NB4 (cell line): ENCODE results near the gene BMPR2.
"Not testable (repeated sequence)": the region's sequence is repeated elsewhere in the genome, so short reads cannot be mapped to it uniquely, and the experiment has no call there.

Source experiments
- DNase-seq: peaks from one replicate; pipeline ENCODE4 v3.0.0; 2010; ENCODE audit warnings: low read depth
- H3K4me3 ChIP-seq: one replicate; pipeline ENCODE4 v1.5.1; 2011; ENCODE audit warnings: mild to moderate bottlenecking, low read depth, low read length, moderate library complexity
- CTCF ChIP-seq: IDR thresholded peaks from one replicate; pipeline ENCODE4 v1.5.1; 2012; ENCODE audit warnings: low read depth, low read length
- MAX ChIP-seq: IDR thresholded peaks from 2 replicates; pipeline ENCODE4 v1.6.1; 2011; ENCODE audit warnings: low read depth, low read length
- MYC ChIP-seq: IDR thresholded peaks from 2 replicates; pipeline ENCODE4 v1.6.1; 2011; ENCODE audit warnings: low read depth, low read length
- POLR2A ChIP-seq: IDR thresholded peaks from 2 replicates; pipeline ENCODE4 v1.6.1; 2011; ENCODE audit warnings: mild to moderate bottlenecking; ENCODE audit not compliant: insufficient read length; ENCODE audit errors: extremely low read depth

The BMPR2 gene

GRCh38 chr2:202542142-202542541, 166.0 kb downstream of the BMPR2 start:
- H3K4me3 ChIP-seq = no peak overlapping the region
- TF ChIP-seq MAX = no peak
- TF ChIP-seq POLR2A = no peak
- DNase-seq = no peak

GRCh38 chr2:202545523-202545922, 169.4 kb downstream of the BMPR2 start:
- DNase-seq = no peak
- TF ChIP-seq POLR2A (no peak), MYC (no peak), CTCF (no peak), MAX (no peak)
- no peak overlapping the region for H3K4me3 ChIP-seq

- TF ChIP-seq CTCF (no peak), POLR2A (no peak), MAX (no peak), MYC (no peak)
- no peak for DNase-seq
- no peak overlapping the region for H3K4me3 ChIP-seq
Measured at GRCh38 chr2:202545931-202546330, 169.8 kb downstream of the BMPR2 start.

GRCh38 chr2:202546499-202547141, 170.5 kb downstream of the BMPR2 start:
- not testable (repeated sequence) for H3K4me3 ChIP-seq, DNase-seq

GRCh38 chr2:202548240-202548639, 172.1 kb downstream of the BMPR2 start:
- no peak overlapping the region for H3K4me3 ChIP-seq
- TF ChIP-seq CTCF = no peak
- no peak for TF ChIP-seq MYC
- no peak for TF ChIP-seq MAX
- TF ChIP-seq POLR2A = no peak
- no peak for DNase-seq

- not testable (repeated sequence) for H3K4me3 ChIP-seq, DNase-seq
Measured at GRCh38 chr2:202551000-202551399, 174.9 kb downstream of the BMPR2 start.

- TF ChIP-seq CTCF (no peak), MAX (no peak), MYC (no peak), POLR2A (no peak)
- H3K4me3 ChIP-seq = no peak overlapping the region
- no peak for DNase-seq
Measured at GRCh38 chr2:202555356-202555755, 179.2 kb downstream of the BMPR2 start.
